Activated naive CD8-positive, alpha-beta T cell (primary cell): ENCODE measurements around the gene STUM.
"Not testable (repeated sequence)": the region's sequence is repeated elsewhere in the genome, so short reads cannot be mapped to it uniquely, and the experiment has no call there.

Experiments used
- H3K27ac Mint-ChIP-seq: one replicate; pipeline ENCODE4 v1.8.0; 2021; ENCODE audit warnings: mixed read lengths
- H3K27me3 Mint-ChIP-seq: one replicate; pipeline ENCODE4 v1.8.0; 2021; ENCODE audit warnings: mixed read lengths
- H3K36me3 Mint-ChIP-seq: one replicate; pipeline ENCODE4 v1.8.0; 2021; ENCODE audit warnings: mixed read lengths
- H3K4me1 Mint-ChIP-seq: one replicate; pipeline ENCODE4 v1.8.0; 2021; ENCODE audit warnings: low read depth, mixed read lengths
- H3K4me3 Mint-ChIP-seq: one replicate; pipeline ENCODE4 v1.8.0; 2021; ENCODE audit warnings: mild to moderate bottlenecking, mixed read lengths
- H3K9me3 Mint-ChIP-seq: one replicate; pipeline ENCODE4 v1.8.0; 2021; ENCODE audit warnings: low read depth, mixed read lengths

STUM gene

GRCh38 chr1:226634611-226635246 lies 86.2 kb downstream of the STUM start:
- Mint-ChIP-seq H3K4me3 (peak overlapping the region; percentile 76), H3K9me3 (no peaks in the 10 kb centered on the region), H3K4me1 (peaks cover 54% of the 10 kb centered on the region), H3K27me3 (no peaks in the 10 kb centered on the region), H3K27ac (peak overlapping the region; percentile 94), H3K36me3 (peaks cover 8% of the 10 kb centered on the region)

- peaks cover 8% of the 10 kb centered on the region for H3K36me3 Mint-ChIP-seq
- peak overlapping the region; percentile 76 for H3K4me3 Mint-ChIP-seq
- peak overlapping the region; percentile 94 for H3K27ac Mint-ChIP-seq
- no peaks in the 10 kb centered on the region for H3K27me3 Mint-ChIP-seq
- H3K4me1 Mint-ChIP-seq = peaks cover 56% of the 10 kb centered on the region
- H3K9me3 Mint-ChIP-seq = no peaks in the 10 kb centered on the region
Measured at GRCh38 chr1:226635456-226635941, 86.9 kb downstream of the STUM start.

GRCh38 chr1:226636847-226637096 lies 88.2 kb downstream of the STUM start:
- Mint-ChIP-seq H3K4me1 (peaks cover 58% of the 10 kb centered on the region), H3K4me3 (no peak overlapping the region), H3K27me3 (no peaks in the 10 kb centered on the region), H3K9me3 (no peaks in the 10 kb centered on the region), H3K27ac (peak overlapping the region; percentile 71), H3K36me3 (peaks cover 8% of the 10 kb centered on the region)

- H3K36me3 Mint-ChIP-seq = peaks cover 8% of the 10 kb centered on the region
- peak overlapping the region; percentile 71 for H3K27ac Mint-ChIP-seq
- H3K4me1 Mint-ChIP-seq = peaks cover 54% of the 10 kb centered on the region
- H3K27me3 Mint-ChIP-seq = no peaks in the 10 kb centered on the region
- H3K9me3 Mint-ChIP-seq = no peaks in the 10 kb centered on the region
- no peak overlapping the region for H3K4me3 Mint-ChIP-seq
Measured at GRCh38 chr1:226637147-226637935, 88.8 kb downstream of the STUM start.

- Mint-ChIP-seq H3K9me3 (no peaks in the 10 kb centered on the region), H3K36me3 (peaks cover 6% of the 10 kb centered on the region), H3K27ac (no peak overlapping the region), H3K4me3 (no peak overlapping the region), H3K4me1 (peaks cover 52% of the 10 kb centered on the region), H3K27me3 (no peaks in the 10 kb centered on the region)
Measured at GRCh38 chr1:226638001-226638601, 89.5 kb downstream of the STUM start.

- Mint-ChIP-seq H3K36me3 (peaks cover 8% of the 10 kb centered on the region), H3K4me3 (no peak overlapping the region), H3K9me3 (no peaks in the 10 kb centered on the region), H3K4me1 (peaks cover 52% of the 10 kb centered on the region), H3K27me3 (no peaks in the 10 kb centered on the region), H3K27ac (no peak overlapping the region)
Measured at GRCh38 chr1:226638608-226639007, 90.0 kb downstream of the STUM start.

GRCh38 chr1:226639206-226639605 lies 90.6 kb downstream of the STUM start:
- not testable (repeated sequence) for H3K36me3 Mint-ChIP-seq, H3K4me3 Mint-ChIP-seq, H3K9me3 Mint-ChIP-seq, H3K27me3 Mint-ChIP-seq
- peak overlapping the region; percentile 79 for H3K27ac Mint-ChIP-seq
- H3K4me1 Mint-ChIP-seq = peaks cover 54% of the 10 kb centered on the region

GRCh38 chr1:226639631-226640061 lies 91.1 kb downstream of the STUM start:
- no peak overlapping the region for H3K4me3 Mint-ChIP-seq
- peaks cover 55% of the 10 kb centered on the region for H3K4me1 Mint-ChIP-seq
- peaks cover 8% of the 10 kb centered on the region for H3K36me3 Mint-ChIP-seq
- no peaks in the 10 kb centered on the region for H3K27me3 Mint-ChIP-seq
- no peaks in the 10 kb centered on the region for H3K9me3 Mint-ChIP-seq
- peak overlapping the region; percentile 79 for H3K27ac Mint-ChIP-seq

GRCh38 chr1:226640321-226641136 lies 92.0 kb downstream of the STUM start:
- no peaks in the 10 kb centered on the region for H3K27me3 Mint-ChIP-seq
- peaks cover 6% of the 10 kb centered on the region for H3K36me3 Mint-ChIP-seq
- no peaks in the 10 kb centered on the region for H3K9me3 Mint-ChIP-seq
- peak overlapping the region; percentile 83 for H3K27ac Mint-ChIP-seq
- H3K4me1 Mint-ChIP-seq = peaks cover 56% of the 10 kb centered on the region
- H3K4me3 Mint-ChIP-seq = no peak overlapping the region

GRCh38 chr1:226641671-226642231 lies 93.2 kb downstream of the STUM start:
- Mint-ChIP-seq H3K9me3 (no peaks in the 10 kb centered on the region), H3K4me1 (peaks cover 59% of the 10 kb centered on the region), H3K27ac (peak overlapping the region; percentile 34), H3K4me3 (no peak overlapping the region), H3K36me3 (peaks cover 4% of the 10 kb centered on the region), H3K27me3 (no peaks in the 10 kb centered on the region)

- Mint-ChIP-seq H3K9me3 (no peaks in the 10 kb centered on the region), H3K27me3 (no peaks in the 10 kb centered on the region), H3K4me1 (peaks cover 60% of the 10 kb centered on the region), H3K4me3 (no peak overlapping the region), H3K27ac (peak overlapping the region; percentile 97), H3K36me3 (peaks cover 2% of the 10 kb centered on the region)
Measured at GRCh38 chr1:226642421-226642820, 93.9 kb downstream of the STUM start.

- Mint-ChIP-seq H3K27me3 (no peaks in the 10 kb centered on the region), H3K4me1 (peaks cover 63% of the 10 kb centered on the region), H3K4me3 (peak overlapping the region; percentile 82), H3K9me3 (no peaks in the 10 kb centered on the region), H3K36me3 (peaks cover 5% of the 10 kb centered on the region), H3K27ac (peak overlapping the region; percentile 97)
Measured at GRCh38 chr1:226643177-226643576, 94.6 kb downstream of the STUM start.

GRCh38 chr1:226643611-226644540 lies 95.3 kb downstream of the STUM start:
- Mint-ChIP-seq H3K9me3 (no peaks in the 10 kb centered on the region), H3K27me3 (no peaks in the 10 kb centered on the region), H3K4me1 (peaks cover 66% of the 10 kb centered on the region), H3K27ac (peak overlapping the region; percentile 97), H3K4me3 (peak overlapping the region; percentile 82), H3K36me3 (peaks cover 8% of the 10 kb centered on the region)
